HepG2 (cell line): ENCODE results near the gene PDIA5. TPM values are rescaled to one million over a fixed set of nuclear protein-coding genes. Genes with fewer than 3 reads are reported as not detected.

Source experiments
- ARNTL ChIP-seq: sonication (generic); formaldehyde crosslinking; IDR thresholded peaks from 2 replicates; pipeline ENCODE4 v1.4.0; 2020; ENCODE audit warnings: mild to moderate bottlenecking, missing genetic modification reagents
- MED13 ChIP-seq: sonication (generic); formaldehyde crosslinking; IDR thresholded peaks from 2 replicates; pipeline ENCODE4 v1.5.0; 2020; ENCODE audit warnings: missing genetic modification reagents
- PHF5A ChIP-seq: IDR thresholded peaks from one replicate; pipeline ENCODE4 v1.6.1; 2018; ENCODE audit warnings: low read depth, missing genetic modification reagents; ENCODE audit not compliant: unreplicated experiment
- SALL1 ChIP-seq: sonication (generic); formaldehyde crosslinking; IDR thresholded peaks from 2 replicates; pipeline ENCODE4 v1.8.0; 2022; ENCODE audit warnings: mild to moderate bottlenecking, missing genetic modification reagents
- SMC3 ChIP-seq: IDR thresholded peaks from 2 replicates; pipeline ENCODE4 v1.6.1; 2011; ENCODE audit warnings: low read length, improper control_type of control experiment
- TCF7 ChIP-seq: sonication (generic); IDR thresholded peaks from 2 replicates; pipeline ENCODE4 v1.6.1; 2016; ENCODE audit warnings: antibody characterized with exemption, low read depth
- ZBTB38 ChIP-seq: sonication (generic); formaldehyde crosslinking; IDR thresholded peaks from 2 replicates; pipeline ENCODE4 v1.5.1; 2020; ENCODE audit warnings: mild to moderate bottlenecking, missing genetic modification reagents
- ZFAT ChIP-seq: sonication (generic); formaldehyde crosslinking; conservative IDR thresholded peaks from 2 replicates; pipeline ENCODE4 v1.8.1; 2023; ENCODE audit warnings: missing genetic modification reagents, inconsistent platforms
- ZFP37 ChIP-seq: sonication (generic); formaldehyde crosslinking; IDR thresholded peaks from 2 replicates; pipeline ENCODE4 v1.4.0; 2020; ENCODE audit warnings: missing genetic modification reagents, borderline replicate concordance
- ZNF552 ChIP-seq: sonication (generic); formaldehyde crosslinking; IDR thresholded peaks from 2 replicates; pipeline ENCODE4 v1.9.0; 2022; ENCODE audit warnings: missing genetic modification reagents, mild to moderate bottlenecking, borderline replicate concordance
- ZNF572 ChIP-seq: sonication (generic); formaldehyde crosslinking; IDR thresholded peaks from 2 replicates; pipeline ENCODE4 v1.5.1; 2020; ENCODE audit warnings: mild to moderate bottlenecking, missing genetic modification reagents
- ZNF605 ChIP-seq: sonication (generic); formaldehyde crosslinking; IDR thresholded peaks from 2 replicates; pipeline ENCODE4 v1.8.0; 2022; ENCODE audit warnings: mild to moderate bottlenecking, missing genetic modification reagents
- ZNF703 ChIP-seq: sonication (generic); formaldehyde crosslinking; IDR thresholded peaks from 2 replicates; pipeline ENCODE4 v1.5.1; 2020; ENCODE audit warnings: missing genetic modification reagents, mild to moderate bottlenecking, moderate library complexity, borderline replicate concordance
- ZNF777 ChIP-seq: sonication (generic); formaldehyde crosslinking; IDR thresholded peaks from 2 replicates; pipeline ENCODE4 v1.4.0; 2020; ENCODE audit warnings: missing genetic modification reagents
- ZSCAN21 ChIP-seq: sonication (generic); formaldehyde crosslinking; IDR thresholded peaks from 2 replicates; pipeline ENCODE4 v1.8.0; 2022; ENCODE audit warnings: mild to moderate bottlenecking, missing genetic modification reagents, moderate library complexity, borderline replicate concordance
- ZSCAN22 ChIP-seq: sonication (generic); formaldehyde crosslinking; IDR thresholded peaks from 2 replicates; pipeline ENCODE4 v1.4.0; 2020; ENCODE audit warnings: mild to moderate bottlenecking, missing genetic modification reagents
- polyA plus RNA-seq, 8 experiments: library from polyadenylated mRNA; depleted of rRNA in 3 of 8; stranded (reverse) in 7 of 8; unstranded in 1 of 8; fragments of >200 nt; fragmentation: Illumina TruSeq in 4 of 8; extraction: Trizol in 4 of 8; gene quantifications; 2 replicates each; pipeline versions ENCODE4 v1.2.1 to v1.2.3, GENCODE V29; 2011 to 2016; ENCODE audit warnings: low read depth in 4 of 8, missing spikeins in 1 of 8, mixed read lengths in 1 of 8; ENCODE audit not compliant: insufficient read depth in 1 of 8
- total RNA-seq, 5 experiments: library from RNA; depleted of rRNA; stranded (reverse); fragments of >200 nt; fragmentation: Illumina TruSeq; extraction: Trizol; gene quantifications; 2 replicates each; pipeline ENCODE4 v1.2.3, GENCODE V29; 2016; ENCODE audit warnings: low read depth in 1 of 5
- TF ChIP-seq, protein P1 (sequence below): sonication (generic); formaldehyde crosslinking; IDR thresholded peaks from 2 replicates; pipeline ENCODE4 v1.8.1; 2023; ENCODE audit warnings: mild to moderate bottlenecking, missing genetic modification reagents
- TF ChIP-seq, protein P2 (sequence below): sonication (generic); formaldehyde crosslinking; IDR thresholded peaks from 2 replicates; pipeline ENCODE4 v1.4.0; 2020; ENCODE audit warnings: missing genetic modification reagents, borderline replicate concordance
- TF ChIP-seq, protein P3 (sequence below): sonication (generic); formaldehyde crosslinking; IDR thresholded peaks from 2 replicates; pipeline ENCODE4 v1.8.0; 2022; ENCODE audit warnings: missing genetic modification reagents, mild to moderate bottlenecking, borderline replicate concordance
- TF ChIP-seq, protein P4 (sequence below): IDR thresholded peaks from 2 replicates; pipeline ENCODE4 v1.6.1; 2012; ENCODE audit warnings: inconsistent platforms
- TF ChIP-seq, protein P5 (sequence below): sonication (generic); formaldehyde crosslinking; IDR thresholded peaks from 2 replicates; pipeline ENCODE4 v1.8.0; 2022; ENCODE audit warnings: mild to moderate bottlenecking, missing genetic modification reagents
- TF ChIP-seq, protein P6 (sequence below): sonication (generic); formaldehyde crosslinking; IDR thresholded peaks from 2 replicates; pipeline ENCODE4 v1.5.0; 2020; ENCODE audit warnings: mild to moderate bottlenecking, missing genetic modification reagents, moderate library complexity

PDIA5 gene
- total and polyA plus RNA-seq, 2 of the 13 experiments (the other 11 are each of a cell fraction or from before 2014, with no cell fraction given) = 51.3 to 74.3 TPM

DNA sequence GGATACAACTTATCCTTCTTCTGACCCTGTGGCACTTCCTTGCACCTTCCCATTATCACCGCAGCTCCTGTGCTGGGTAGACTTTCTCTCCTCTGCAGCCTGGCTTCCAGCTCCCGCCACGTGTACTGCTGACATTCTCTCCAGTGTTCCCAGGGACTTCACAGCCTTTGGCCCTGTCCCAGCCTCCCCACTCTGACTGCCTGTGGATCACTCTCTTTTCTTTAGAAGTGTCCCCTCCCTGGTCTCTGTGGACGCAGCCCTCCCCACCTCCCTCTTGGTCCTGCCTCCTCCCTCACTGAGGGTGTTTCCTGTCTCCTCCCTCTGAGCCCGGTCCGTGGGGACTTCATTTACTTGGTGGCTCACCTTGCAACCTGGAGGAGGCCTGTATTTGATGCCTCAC lies 17.4 kb downstream of the PDIA5 start (continued):
- TF ChIP-seq ZSCAN21 (CRISPR knock-in tag) = no peak
- TF ChIP-seq ZSCAN22 = peak; percentile 89; the same call in 1 of the 2 replicates
- TF ChIP-seq, protein P1, sequence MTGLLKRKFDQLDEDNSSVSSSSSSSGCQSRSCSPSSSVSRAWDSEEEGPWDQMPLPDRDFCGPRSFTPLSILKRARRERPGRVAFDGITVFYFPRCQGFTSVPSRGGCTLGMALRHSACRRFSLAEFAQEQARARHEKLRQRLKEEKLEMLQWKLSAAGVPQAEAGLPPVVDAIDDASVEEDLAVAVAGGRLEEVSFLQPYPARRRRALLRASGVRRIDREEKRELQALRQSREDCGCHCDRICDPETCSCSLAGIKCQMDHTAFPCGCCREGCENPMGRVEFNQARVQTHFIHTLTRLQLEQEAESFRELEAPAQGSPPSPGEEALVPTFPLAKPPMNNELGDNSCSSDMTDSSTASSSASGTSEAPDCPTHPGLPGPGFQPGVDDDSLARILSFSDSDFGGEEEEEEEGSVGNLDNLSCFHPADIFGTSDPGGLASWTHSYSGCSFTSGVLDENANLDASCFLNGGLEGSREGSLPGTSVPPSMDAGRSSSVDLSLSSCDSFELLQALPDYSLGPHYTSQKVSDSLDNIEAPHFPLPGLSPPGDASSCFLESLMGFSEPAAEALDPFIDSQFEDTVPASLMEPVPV (CRISPR knock-in tag) = no peak
- no peak for TF ChIP-seq ZNF552
- TF ChIP-seq ZNF605 (CRISPR knock-in tag) = peak; percentile 23; the same call in 1 of the 2 replicates
- no peak for TF ChIP-seq ZNF703 (CRISPR knock-in tag)
- no peak for TF ChIP-seq ZNF777
- no peak for TF ChIP-seq ZNF572
- TF ChIP-seq, protein P2, sequence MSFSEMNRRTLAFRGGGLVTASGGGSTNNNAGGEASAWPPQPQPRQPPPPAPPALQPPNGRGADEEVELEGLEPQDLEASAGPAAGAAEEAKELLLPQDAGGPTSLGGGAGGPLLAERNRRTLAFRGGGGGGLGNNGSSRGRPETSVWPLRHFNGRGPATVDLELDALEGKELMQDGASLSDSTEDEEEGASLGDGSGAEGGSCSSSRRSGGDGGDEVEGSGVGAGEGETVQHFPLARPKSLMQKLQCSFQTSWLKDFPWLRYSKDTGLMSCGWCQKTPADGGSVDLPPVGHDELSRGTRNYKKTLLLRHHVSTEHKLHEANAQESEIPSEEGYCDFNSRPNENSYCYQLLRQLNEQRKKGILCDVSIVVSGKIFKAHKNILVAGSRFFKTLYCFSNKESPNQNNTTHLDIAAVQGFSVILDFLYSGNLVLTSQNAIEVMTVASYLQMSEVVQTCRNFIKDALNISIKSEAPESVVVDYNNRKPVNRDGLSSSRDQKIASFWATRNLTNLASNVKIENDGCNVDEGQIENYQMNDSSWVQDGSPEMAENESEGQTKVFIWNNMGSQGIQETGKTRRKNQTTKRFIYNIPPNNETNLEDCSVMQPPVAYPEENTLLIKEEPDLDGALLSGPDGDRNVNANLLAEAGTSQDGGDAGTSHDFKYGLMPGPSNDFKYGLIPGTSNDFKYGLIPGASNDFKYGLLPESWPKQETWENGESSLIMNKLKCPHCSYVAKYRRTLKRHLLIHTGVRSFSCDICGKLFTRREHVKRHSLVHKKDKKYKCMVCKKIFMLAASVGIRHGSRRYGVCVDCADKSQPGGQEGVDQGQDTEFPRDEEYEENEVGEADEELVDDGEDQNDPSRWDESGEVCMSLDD (CRISPR knock-in tag) = no peak
- TF ChIP-seq, protein P3, sequence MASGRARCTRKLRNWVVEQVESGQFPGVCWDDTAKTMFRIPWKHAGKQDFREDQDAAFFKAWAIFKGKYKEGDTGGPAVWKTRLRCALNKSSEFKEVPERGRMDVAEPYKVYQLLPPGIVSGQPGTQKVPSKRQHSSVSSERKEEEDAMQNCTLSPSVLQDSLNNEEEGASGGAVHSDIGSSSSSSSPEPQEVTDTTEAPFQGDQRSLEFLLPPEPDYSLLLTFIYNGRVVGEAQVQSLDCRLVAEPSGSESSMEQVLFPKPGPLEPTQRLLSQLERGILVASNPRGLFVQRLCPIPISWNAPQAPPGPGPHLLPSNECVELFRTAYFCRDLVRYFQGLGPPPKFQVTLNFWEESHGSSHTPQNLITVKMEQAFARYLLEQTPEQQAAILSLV (CRISPR knock-in tag) = no peak
- TF ChIP-seq, protein P4, sequence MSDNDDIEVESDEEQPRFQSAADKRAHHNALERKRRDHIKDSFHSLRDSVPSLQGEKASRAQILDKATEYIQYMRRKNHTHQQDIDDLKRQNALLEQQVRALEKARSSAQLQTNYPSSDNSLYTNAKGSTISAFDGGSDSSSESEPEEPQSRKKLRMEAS = peak; percentile 40; the same call in 1 of the 2 replicates
- no peak for TF ChIP-seq PHF5A
- TF ChIP-seq, protein P5, sequence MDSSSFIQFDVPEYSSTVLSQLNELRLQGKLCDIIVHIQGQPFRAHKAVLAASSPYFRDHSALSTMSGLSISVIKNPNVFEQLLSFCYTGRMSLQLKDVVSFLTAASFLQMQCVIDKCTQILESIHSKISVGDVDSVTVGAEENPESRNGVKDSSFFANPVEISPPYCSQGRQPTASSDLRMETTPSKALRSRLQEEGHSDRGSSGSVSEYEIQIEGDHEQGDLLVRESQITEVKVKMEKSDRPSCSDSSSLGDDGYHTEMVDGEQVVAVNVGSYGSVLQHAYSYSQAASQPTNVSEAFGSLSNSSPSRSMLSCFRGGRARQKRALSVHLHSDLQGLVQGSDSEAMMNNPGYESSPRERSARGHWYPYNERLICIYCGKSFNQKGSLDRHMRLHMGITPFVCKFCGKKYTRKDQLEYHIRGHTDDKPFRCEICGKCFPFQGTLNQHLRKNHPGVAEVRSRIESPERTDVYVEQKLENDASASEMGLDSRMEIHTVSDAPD (CRISPR knock-in tag) = no peak
- TF ChIP-seq SMC3 = no peak
- TF ChIP-seq MED13 = no peak
- no peak for TF ChIP-seq TCF7
- TF ChIP-seq ZFAT = no peak
- TF ChIP-seq, protein P6, sequence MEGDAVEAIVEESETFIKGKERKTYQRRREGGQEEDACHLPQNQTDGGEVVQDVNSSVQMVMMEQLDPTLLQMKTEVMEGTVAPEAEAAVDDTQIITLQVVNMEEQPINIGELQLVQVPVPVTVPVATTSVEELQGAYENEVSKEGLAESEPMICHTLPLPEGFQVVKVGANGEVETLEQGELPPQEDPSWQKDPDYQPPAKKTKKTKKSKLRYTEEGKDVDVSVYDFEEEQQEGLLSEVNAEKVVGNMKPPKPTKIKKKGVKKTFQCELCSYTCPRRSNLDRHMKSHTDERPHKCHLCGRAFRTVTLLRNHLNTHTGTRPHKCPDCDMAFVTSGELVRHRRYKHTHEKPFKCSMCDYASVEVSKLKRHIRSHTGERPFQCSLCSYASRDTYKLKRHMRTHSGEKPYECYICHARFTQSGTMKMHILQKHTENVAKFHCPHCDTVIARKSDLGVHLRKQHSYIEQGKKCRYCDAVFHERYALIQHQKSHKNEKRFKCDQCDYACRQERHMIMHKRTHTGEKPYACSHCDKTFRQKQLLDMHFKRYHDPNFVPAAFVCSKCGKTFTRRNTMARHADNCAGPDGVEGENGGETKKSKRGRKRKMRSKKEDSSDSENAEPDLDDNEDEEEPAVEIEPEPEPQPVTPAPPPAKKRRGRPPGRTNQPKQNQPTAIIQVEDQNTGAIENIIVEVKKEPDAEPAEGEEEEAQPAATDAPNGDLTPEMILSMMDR (CRISPR knock-in tag) = no peak
- no peak for TF ChIP-seq ZFP37 (CRISPR knock-in tag)
- TF ChIP-seq ARNTL (CRISPR knock-in tag) = no peak
- 0 out of 2 replicates have a peak, but pooled peaks have one; percentile 14 for TF ChIP-seq SALL1 (CRISPR knock-in tag)
- 0 out of 2 replicates have a peak, but pooled peaks have one; percentile 20 for TF ChIP-seq ZBTB38 (CRISPR knock-in tag)
